Measurements from ENCODE around the gene CDKN1A. TPM values are rescaled to one million over a fixed set of nuclear protein-coding genes. Genes with fewer than 3 reads are reported as not detected.
A peak's percentile ranks its signal among the peaks of the same experiment; 100 is the strongest.

The CDKN1A gene
- total and polyA plus RNA-seq, 2 donors from 2014 or later, result 46.4 to 66.2 TPM

DNA sequence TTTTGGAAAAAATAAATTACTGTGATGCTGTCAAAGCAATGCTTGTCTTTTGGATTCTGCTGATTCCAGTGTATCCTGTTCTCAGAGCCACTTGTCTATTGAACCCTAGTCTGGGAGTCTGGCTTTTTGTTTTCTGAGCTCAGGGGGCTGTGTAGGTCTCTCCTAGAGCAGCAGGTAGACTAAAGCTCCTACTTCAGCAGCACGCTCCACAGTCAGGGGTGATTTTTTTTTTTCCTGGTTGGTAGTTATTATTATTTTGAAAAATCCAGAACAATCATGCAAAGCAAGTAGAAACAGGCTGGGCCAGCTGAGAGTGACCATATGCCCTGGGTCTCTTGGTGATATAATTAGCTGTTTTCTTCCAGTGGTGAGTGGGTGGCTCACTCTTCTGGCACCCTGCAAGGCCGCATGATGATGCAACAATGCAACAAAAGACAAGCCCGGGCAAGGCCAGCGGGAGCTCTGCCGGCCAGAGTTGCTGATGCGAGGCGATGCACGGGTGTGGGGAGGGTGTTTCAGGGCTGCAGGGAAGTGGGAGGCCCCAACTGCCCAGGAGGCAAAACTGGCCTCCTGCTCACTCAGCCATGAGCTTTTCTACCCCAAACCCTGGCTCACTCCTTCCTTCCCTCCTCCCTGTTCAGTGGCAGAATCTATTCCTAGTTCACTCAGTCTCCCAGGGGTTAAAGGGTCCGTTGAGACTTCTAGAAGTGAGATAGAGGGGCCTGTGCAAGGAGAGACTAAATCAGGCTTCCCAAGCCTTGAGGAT is 11.5 kb upstream of the CDKN1A start:
- H3K27ac ChIP-seq (ENCODE audit: low read depth in 2 of 2, low read length in 2 of 2), result no peak overlapping the region
- no peaks in the 10 kb centered on the region for H3K27me3 ChIP-seq (ENCODE audit: control insufficient read depth, insufficient read depth, low read length)
- H3K9ac ChIP-seq (ENCODE audit: low read length in 3 of 3), result no peak overlapping the region
- peaks cover 0 to 12% (median 0%) of the 10 kb centered on the region in 3 donors for H3K4me1 ChIP-seq (ENCODE audit: control insufficient read depth in 2 of 3, insufficient read depth in 2 of 3, low read depth in 1 of 3, low read length in 3 of 3)
- no peaks in the 10 kb centered on the region for H3K36me3 ChIP-seq (ENCODE audit: control insufficient read depth in 2 of 3, insufficient read depth in 3 of 3, low read length in 3 of 3)
- DNase-seq (peak; percentile 83 to 94 (median 86)), FAIRE-seq (no peak)
- intact Hi-C loops (cut with DNase I), result no loop called here
- H3K4me3 ChIP-seq (ENCODE audit: low read length in 3 of 3), result no peak overlapping the region
- no peak for TF ChIP-seq CTCF (IDR thresholded peaks at IDR 0.05; ENCODE audit: borderline replicate concordance, extremely low read depth, insufficient read depth)
- H3K9me3 ChIP-seq (ENCODE audit: control insufficient read depth in 2 of 3, insufficient read depth in 1 of 3, low read length in 3 of 3), result no peaks in the 10 kb centered on the region

GRCh38 chr6:36668591-36668990 is 9.9 kb upstream of the CDKN1A start:
- H3K9me3 ChIP-seq (ENCODE audit: control insufficient read depth in 2 of 3, insufficient read depth in 1 of 3, low read length in 3 of 3), result no peaks in the 10 kb centered on the region
- H3K4me3 ChIP-seq (ENCODE audit: low read length in 3 of 3), result no peak overlapping the region
- peaks cover 0 to 12% (median 0%) of the 10 kb centered on the region in 3 donors for H3K4me1 ChIP-seq (ENCODE audit: control insufficient read depth in 2 of 3, insufficient read depth in 2 of 3, low read depth in 1 of 3, low read length in 3 of 3)
- H3K9ac ChIP-seq (ENCODE audit: low read length in 3 of 3), result no peak overlapping the region
- no peak overlapping the region for H3K27ac ChIP-seq (ENCODE audit: low read depth in 2 of 2, low read length in 2 of 2)
- no peaks in the 10 kb centered on the region for H3K36me3 ChIP-seq (ENCODE audit: control insufficient read depth in 2 of 3, insufficient read depth in 3 of 3, low read length in 3 of 3)
- no peak for TF ChIP-seq CTCF (IDR thresholded peaks at IDR 0.05; ENCODE audit: borderline replicate concordance, extremely low read depth, insufficient read depth)
- DNase-seq (no peak), FAIRE-seq (no peak)
- H3K27me3 ChIP-seq (ENCODE audit: control insufficient read depth, insufficient read depth, low read length), result no peaks in the 10 kb centered on the region
- intact Hi-C loops (cut with DNase I), result no loop called here

DNA sequence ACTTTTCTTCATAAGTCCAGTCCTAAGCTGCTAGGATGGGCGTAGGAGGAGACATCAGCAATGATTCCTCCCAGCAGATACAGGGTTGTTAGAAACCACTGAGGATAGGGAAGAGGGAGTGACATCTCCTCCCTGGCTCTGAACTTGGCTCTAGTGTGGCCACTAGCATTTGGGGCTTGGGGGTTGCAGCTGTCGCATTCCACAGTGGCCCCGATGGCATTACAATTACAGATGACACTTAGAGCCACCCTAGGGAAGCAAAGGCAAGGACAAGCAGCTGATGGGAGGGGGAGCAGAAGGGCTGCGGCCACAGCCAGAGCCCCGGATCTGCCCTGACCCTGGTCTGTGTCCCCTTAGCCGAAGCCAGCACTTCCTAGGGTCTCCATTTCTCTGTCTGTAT is 9.5 kb upstream of the CDKN1A start:
- intact Hi-C loops (cut with DNase I), result no loop called here
- TF ChIP-seq CTCF (IDR thresholded peaks at IDR 0.05; ENCODE audit: borderline replicate concordance, extremely low read depth, insufficient read depth), result no peak
- no peak for FAIRE-seq
- Histone ChIP-seq H3K4me1 (ENCODE audit: control insufficient read depth in 2 of 3, insufficient read depth in 2 of 3, low read depth in 1 of 3, low read length in 3 of 3) (peaks cover 0 to 12% (median 0%) of the 10 kb centered on the region in 3 donors), H3K36me3 (ENCODE audit: control insufficient read depth in 2 of 3, insufficient read depth in 3 of 3, low read length in 3 of 3) (no peaks in the 10 kb centered on the region), H3K27me3 (ENCODE audit: control insufficient read depth, insufficient read depth, low read length) (no peaks in the 10 kb centered on the region), H3K9me3 (ENCODE audit: control insufficient read depth in 2 of 3, insufficient read depth in 1 of 3, low read length in 3 of 3) (no peaks in the 10 kb centered on the region), H3K4me3 (ENCODE audit: low read length in 3 of 3) (no peak overlapping the region), H3K9ac (ENCODE audit: low read length in 3 of 3) (no peak overlapping the region), H3K27ac (ENCODE audit: low read depth in 2 of 2, low read length in 2 of 2) (no peak overlapping the region)
- DNase-seq, result no peak

All from kidney (tissue), 14 donors.